ENCODE measurements around the gene GEMIN4.

DNA sequence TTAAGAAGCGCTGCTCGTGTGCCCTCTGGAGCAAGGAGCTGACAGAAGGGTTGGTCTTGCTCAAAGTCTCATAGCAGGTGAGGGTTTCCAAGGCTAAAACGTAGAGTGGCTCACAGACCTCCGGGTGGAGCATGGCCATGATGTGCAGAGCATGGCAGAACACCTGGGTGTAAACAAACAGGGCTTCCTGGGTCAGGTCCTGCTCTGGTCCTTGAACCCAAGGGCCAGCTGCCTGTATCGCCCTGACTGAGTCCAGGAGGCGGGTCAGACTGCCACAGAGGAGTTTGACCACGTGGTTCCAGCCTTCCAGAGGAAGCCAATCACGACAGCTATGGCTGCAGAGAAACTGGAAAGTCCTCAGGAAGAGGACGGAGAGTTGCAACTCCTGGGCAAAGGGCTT lies 7.1 kb downstream of the GEMIN4 start:
- TF ChIP-seq CTCF (IDR thresholded peaks at IDR 0.05; ENCODE audit: low read depth, low read length, poor library complexity, severe bottlenecking) = no peak
- TF ChIP-seq EZH2phosphoT487 (IDR thresholded peaks at IDR 0.05; ENCODE audit: borderline replicate concordance, low read length) = no peak

All from DOHH2 (cell line).